Neutrophil (primary cell): ENCODE data around the gene OR1E1.
"Not testable (repeated sequence)": the region's sequence is repeated elsewhere in the genome, so short reads cannot be mapped to it uniquely, and the experiment has no call there.

Experiments
- H3K27ac ChIP-seq: fragments of 200-600 bp; sonication (generic); 2 replicates; pipeline ENCODE4 v1.5.1; 2016; ENCODE audit warnings: mild to moderate bottlenecking, moderate library complexity
- H3K27me3 ChIP-seq: fragments of 200-600 bp; sonication (generic); 2 replicates; pipeline ENCODE4 v1.6.0; 2016; ENCODE audit warnings: mild to moderate bottlenecking
- H3K36me3 ChIP-seq: fragments of 200-600 bp; sonication (generic); 2 replicates; pipeline ENCODE4 v1.5.1; 2017
- H3K4me1 ChIP-seq, 2 experiments: fragments of 200-600 bp in 1 of 2; sonication (generic) in 1 of 2; 1 replicate in 1 of 2; 2 replicates in 1 of 2; pipeline versions ENCODE4 v1.5.1 to v1.6.1; 2013 to 2016; ENCODE audit warnings: low read depth in 1 of 2, low read length in 1 of 2, mild to moderate bottlenecking in 1 of 2, moderate library complexity in 1 of 2; ENCODE audit not compliant: control insufficient read depth in 1 of 2, insufficient read depth in 1 of 2
- H3K4me3 ChIP-seq, 2 experiments: fragments of 200-600 bp in 1 of 2; sonication (generic) in 1 of 2; 1 replicate in 1 of 2; 2 replicates in 1 of 2; pipeline ENCODE4 v1.5.1; 2013 to 2016; ENCODE audit warnings: low read depth in 1 of 2, low read length in 1 of 2, mild to moderate bottlenecking in 1 of 2, moderate library complexity in 1 of 2
- H3K9me3 ChIP-seq: fragments of 200-600 bp; sonication (generic); 2 replicates; pipeline ENCODE4 v1.5.1; 2016
- TF ChIP-seq, protein P1 (sequence below): fragments of 200-600 bp; sonication (generic); IDR thresholded peaks from 2 replicates; pipeline ENCODE4 v1.5.1; 2016; ENCODE audit warnings: antibody characterized with exemption

OR1E1 gene

DNA sequence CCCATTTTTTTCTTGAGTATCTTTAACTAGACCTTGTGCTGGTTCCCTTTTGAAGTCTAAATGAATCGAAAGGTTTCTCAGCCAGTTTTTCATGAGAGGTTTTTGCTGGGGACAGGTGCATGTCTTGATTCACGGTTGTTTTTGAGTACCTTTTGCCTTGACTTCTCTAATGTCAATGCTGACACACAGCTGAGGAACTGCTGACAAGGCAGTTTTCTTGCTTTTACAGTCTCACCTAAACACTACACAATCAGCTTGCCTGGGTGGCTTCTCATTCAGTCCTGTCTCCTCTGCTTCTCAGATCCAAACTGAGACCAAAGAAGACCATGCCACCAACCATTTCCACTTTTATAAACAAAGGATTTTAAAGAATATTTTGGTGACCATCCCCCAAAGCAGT lies 20.0 kb upstream of the OR1E1 start:
- Histone ChIP-seq H3K9me3 (no peaks in the 10 kb centered on the region), H3K4me3 (no peak overlapping the region), H3K36me3 (no peaks in the 10 kb centered on the region), H3K27ac (no peak overlapping the region), H3K4me1 (no peaks in the 10 kb centered on the region), H3K27me3 (peaks cover 25% of the 10 kb centered on the region)
- TF ChIP-seq, protein P1, sequence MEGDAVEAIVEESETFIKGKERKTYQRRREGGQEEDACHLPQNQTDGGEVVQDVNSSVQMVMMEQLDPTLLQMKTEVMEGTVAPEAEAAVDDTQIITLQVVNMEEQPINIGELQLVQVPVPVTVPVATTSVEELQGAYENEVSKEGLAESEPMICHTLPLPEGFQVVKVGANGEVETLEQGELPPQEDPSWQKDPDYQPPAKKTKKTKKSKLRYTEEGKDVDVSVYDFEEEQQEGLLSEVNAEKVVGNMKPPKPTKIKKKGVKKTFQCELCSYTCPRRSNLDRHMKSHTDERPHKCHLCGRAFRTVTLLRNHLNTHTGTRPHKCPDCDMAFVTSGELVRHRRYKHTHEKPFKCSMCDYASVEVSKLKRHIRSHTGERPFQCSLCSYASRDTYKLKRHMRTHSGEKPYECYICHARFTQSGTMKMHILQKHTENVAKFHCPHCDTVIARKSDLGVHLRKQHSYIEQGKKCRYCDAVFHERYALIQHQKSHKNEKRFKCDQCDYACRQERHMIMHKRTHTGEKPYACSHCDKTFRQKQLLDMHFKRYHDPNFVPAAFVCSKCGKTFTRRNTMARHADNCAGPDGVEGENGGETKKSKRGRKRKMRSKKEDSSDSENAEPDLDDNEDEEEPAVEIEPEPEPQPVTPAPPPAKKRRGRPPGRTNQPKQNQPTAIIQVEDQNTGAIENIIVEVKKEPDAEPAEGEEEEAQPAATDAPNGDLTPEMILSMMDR = no peak

DNA sequence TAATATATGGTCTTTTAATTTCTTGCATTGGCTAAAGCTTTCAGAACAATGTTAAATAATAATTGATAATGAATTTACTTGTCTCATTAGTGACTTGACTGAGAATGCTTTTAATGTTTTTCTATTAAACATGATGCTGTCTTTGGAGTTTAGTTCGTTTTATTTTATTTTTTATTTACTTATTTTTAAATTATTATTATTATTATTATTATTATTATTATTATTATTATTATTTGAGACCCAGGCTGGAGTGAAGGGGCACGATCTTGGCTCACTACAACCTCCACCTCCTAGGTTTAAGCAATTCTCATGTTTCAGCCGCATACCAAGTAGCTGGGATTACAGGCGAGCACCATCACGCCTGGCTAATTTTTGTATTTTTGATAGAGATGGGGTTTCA lies 17.4 kb upstream of the OR1E1 start:
- Histone ChIP-seq H3K36me3 (no peaks in the 10 kb centered on the region), H3K27ac (no peak overlapping the region)

DNA sequence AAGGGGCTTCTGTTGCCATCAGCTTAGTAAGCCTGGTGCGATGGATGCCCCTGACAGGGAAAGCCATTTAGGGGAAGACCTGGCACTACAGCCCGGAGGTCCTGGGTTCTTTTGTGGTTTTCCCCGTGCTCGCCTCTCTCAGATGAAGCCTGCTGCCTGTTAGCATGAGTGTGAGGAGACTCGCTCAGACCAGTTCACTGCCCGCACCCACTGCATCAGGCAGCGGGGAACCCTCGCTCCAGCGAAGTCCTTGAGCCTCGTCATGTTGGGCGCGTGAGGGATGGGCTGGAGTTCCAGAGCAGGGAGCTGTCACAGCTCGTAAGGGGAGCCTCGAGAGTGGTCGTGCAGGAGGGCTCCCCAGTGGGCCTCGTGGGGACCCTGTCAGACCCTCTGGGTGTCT lies 14.0 kb upstream of the OR1E1 start:
- peaks cover 37% of the 10 kb centered on the region for H3K27me3 ChIP-seq
- not testable (repeated sequence) for H3K4me3 ChIP-seq, H3K27ac ChIP-seq, H3K4me1 ChIP-seq, H3K36me3 ChIP-seq, H3K9me3 ChIP-seq

More for the DNA sequence above, 17.4 kb upstream of the OR1E1 start:
- H3K9me3 ChIP-seq = no peaks in the 10 kb centered on the region
- H3K27me3 ChIP-seq = peaks cover 46% of the 10 kb centered on the region
- H3K4me3 ChIP-seq = no peak overlapping the region
- no peaks in the 10 kb centered on the region for H3K4me1 ChIP-seq
- TF ChIP-seq, protein P1 = no peak

DNA sequence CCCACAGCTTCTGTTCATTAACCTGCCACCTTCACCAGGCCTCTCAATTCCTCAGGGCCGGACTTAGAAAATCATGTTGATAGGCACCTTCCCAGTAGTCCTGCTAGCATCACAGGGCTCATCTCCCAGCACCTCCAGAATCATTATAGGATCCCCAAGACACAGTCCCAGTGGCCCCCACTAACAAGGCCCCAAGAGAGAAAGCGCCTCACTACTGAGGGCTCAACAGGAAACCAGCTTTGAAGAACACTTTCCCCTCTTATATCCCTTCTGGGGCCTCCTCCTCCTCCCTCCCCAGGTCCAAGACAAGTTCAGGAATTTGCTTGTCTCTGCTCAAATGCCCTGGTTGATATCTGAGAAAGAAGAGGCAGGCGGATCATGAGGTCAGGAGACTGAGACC lies 12.9 kb upstream of the OR1E1 start, which contains the start of gene OR3A3:
Gene OR3A3 (plus strand): TSS at position 301 of the 400 bp plus-strand sequence.
- no peaks in the 10 kb centered on the region for H3K36me3 ChIP-seq
- no peaks in the 10 kb centered on the region for H3K4me1 ChIP-seq
- H3K9me3 ChIP-seq = no peaks in the 10 kb centered on the region
- H3K4me3 ChIP-seq = no peak within 1 kb of the TSS
- TF ChIP-seq, protein P1 = no peak
- peaks cover 31% of the 10 kb centered on the region for H3K27me3 ChIP-seq
- no peak within 1 kb of the TSS for H3K27ac ChIP-seq

DNA sequence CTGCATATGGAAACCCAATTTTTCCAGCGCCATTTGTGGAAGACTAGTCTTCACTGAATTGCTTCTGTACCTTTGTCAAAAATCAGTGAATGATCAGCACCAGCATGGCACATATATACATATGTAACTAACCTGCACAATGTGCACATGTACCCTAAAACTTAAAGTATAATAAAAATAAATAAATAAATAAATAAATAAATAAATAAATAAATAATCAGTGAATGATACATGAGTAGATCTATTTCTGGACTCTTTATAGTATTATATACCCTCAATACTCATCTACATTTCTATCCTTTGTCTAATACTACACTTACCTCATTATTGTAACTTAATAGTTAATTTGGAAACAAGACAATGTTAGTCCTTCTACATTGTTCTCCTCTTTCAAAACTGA lies 5.6 kb upstream of the OR1E1 start:
- H3K4me1 ChIP-seq, H3K4me3 ChIP-seq, H3K36me3 ChIP-seq, H3K27ac ChIP-seq, H3K9me3 ChIP-seq: not testable (repeated sequence)
- peaks cover 13% of the 10 kb centered on the region for H3K27me3 ChIP-seq

DNA sequence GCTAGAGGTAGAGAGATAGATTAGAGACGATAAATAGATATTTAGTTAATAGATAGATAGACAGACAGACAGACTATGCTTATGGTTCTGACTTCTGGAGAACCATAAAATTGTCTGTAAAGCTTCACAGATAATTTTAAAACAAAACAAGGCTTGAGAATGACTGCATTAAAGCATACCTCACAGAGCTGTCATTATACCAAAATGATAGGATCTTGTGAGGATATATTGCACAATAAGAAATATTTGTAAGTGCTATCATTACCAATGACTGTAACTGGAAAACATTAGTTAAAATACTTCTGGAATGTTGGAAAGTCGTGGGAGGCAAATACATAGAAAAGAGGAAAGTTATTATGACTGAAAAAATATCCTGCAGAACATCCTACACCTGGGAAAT lies 3.6 kb upstream of the OR1E1 start:
- TF ChIP-seq, protein P1 = no peak
- peaks cover 11% of the 10 kb centered on the region for H3K27me3 ChIP-seq
- H3K27ac ChIP-seq = no peak overlapping the region
- H3K4me1 ChIP-seq = no peaks in the 10 kb centered on the region
- H3K9me3 ChIP-seq = no peaks in the 10 kb centered on the region
- H3K4me3 ChIP-seq = no peak overlapping the region
- H3K36me3 ChIP-seq = no peaks in the 10 kb centered on the region

DNA sequence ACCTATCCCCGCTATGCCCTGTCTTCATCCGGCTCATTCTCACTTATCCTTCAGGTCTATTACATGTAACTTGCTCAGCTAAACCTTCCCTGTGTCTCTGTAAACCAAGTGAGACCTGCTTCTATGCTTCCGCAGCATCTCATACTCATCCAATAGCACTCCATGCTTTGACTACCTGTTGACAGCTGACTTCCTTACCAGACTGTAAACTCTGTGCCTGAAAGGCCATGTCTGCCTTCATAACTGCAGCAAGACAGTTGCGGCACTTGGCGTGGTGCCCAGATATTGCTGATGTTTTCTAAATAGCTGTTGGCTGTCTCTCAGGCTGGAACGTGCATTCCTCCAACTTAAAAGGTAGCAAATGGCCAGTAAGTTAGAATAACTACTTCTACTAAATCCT lies 1.8 kb upstream of the OR1E1 start:
- TF ChIP-seq, protein P1 = no peak
- no peaks in the 10 kb centered on the region for H3K9me3 ChIP-seq
- no peak overlapping the region for H3K27ac ChIP-seq
- H3K36me3 ChIP-seq = no peaks in the 10 kb centered on the region
- H3K27me3 ChIP-seq = peaks cover 11% of the 10 kb centered on the region
- no peak overlapping the region for H3K4me3 ChIP-seq
- H3K4me1 ChIP-seq = no peaks in the 10 kb centered on the region

DNA sequence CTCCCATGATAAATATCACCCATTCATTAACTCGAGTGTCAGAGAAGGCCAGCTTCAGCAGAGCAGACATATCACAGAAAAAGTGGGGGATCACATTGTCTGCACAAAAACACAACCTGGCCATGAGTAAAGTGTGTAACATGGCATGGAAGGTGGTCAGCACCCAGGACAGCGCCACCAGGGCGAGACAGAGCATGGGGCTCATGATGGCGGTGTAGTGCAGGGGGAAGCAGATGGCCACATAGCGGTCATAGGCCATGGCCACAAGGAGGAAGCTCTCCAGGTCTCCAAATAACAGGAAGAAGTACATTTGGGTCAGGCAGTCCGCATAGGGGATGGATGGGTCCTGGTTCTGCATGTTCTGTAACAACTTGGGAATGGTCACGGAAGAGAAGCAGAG lies 409 bp downstream of the OR1E1 start:
- H3K9me3 ChIP-seq, H3K36me3 ChIP-seq: not testable (repeated sequence)

More for the DNA sequence above, 409 bp downstream of the OR1E1 start:
- not testable (repeated sequence) for H3K4me1 ChIP-seq, H3K27ac ChIP-seq, H3K4me3 ChIP-seq
- H3K27me3 ChIP-seq = peaks cover 15% of the 10 kb centered on the region
